Neural progenitor cell (in vitro differentiated cells): Measurements from ENCODE around the gene THUMPD3.

Source experiments
- EZH2 ChIP-seq: fragments of 200-600 bp; sonication (generic); IDR thresholded peaks from 2 replicates; pipeline ENCODE4 v1.6.1; 2017; ENCODE audit warnings: antibody characterized with exemption, mild to moderate bottlenecking, moderate library complexity
- EZH2phosphoT487 ChIP-seq: fragments of 200-600 bp; sonication (generic); IDR thresholded peaks from 2 replicates; pipeline ENCODE4 v1.6.1; 2017; ENCODE audit warnings: antibody characterized with exemption
- TF ChIP-seq, protein P1 (sequence below): fragments of 200-600 bp; sonication (generic); IDR thresholded peaks from 2 replicates; pipeline ENCODE4 v1.5.1; 2017; ENCODE audit warnings: antibody characterized with exemption, mild to moderate bottlenecking

DNA sequence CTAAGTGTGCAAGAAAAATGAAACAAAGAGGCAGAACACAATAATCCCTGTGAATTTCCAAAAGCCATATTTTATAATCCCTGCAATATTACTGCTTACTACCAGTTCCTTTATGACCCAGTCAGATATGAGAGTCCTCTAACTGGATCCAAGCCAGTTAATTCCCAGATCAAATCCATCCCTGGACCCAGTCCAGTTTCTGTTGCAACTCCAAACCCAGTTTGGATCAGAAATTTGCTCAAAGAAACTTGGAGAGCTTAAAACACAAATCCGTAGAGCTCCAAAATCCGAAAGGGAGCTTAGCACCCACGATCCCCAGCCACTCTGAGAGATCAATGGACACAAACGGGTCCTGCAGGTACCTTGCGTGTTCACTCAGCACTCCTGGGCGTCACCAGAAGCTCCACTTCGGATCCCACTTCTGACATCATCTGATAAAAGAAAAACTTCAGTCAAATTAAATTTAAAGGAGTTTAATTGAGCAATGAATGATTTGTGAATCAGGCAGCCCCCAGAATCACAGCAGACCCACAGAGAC, 32.6 kb upstream of the THUMPD3 start:
- TF ChIP-seq, protein P1, sequence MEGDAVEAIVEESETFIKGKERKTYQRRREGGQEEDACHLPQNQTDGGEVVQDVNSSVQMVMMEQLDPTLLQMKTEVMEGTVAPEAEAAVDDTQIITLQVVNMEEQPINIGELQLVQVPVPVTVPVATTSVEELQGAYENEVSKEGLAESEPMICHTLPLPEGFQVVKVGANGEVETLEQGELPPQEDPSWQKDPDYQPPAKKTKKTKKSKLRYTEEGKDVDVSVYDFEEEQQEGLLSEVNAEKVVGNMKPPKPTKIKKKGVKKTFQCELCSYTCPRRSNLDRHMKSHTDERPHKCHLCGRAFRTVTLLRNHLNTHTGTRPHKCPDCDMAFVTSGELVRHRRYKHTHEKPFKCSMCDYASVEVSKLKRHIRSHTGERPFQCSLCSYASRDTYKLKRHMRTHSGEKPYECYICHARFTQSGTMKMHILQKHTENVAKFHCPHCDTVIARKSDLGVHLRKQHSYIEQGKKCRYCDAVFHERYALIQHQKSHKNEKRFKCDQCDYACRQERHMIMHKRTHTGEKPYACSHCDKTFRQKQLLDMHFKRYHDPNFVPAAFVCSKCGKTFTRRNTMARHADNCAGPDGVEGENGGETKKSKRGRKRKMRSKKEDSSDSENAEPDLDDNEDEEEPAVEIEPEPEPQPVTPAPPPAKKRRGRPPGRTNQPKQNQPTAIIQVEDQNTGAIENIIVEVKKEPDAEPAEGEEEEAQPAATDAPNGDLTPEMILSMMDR = no peak
- TF ChIP-seq EZH2 (no peak), EZH2phosphoT487 (no peak)
